ENCODE measurements around the gene FANCC. TPM values are rescaled to one million over a fixed set of nuclear protein-coding genes. Genes with fewer than 3 reads are reported as not detected.

The FANCC gene
- total RNA-seq, 1 donor from 2014 or later = 29.2 TPM

DNA sequence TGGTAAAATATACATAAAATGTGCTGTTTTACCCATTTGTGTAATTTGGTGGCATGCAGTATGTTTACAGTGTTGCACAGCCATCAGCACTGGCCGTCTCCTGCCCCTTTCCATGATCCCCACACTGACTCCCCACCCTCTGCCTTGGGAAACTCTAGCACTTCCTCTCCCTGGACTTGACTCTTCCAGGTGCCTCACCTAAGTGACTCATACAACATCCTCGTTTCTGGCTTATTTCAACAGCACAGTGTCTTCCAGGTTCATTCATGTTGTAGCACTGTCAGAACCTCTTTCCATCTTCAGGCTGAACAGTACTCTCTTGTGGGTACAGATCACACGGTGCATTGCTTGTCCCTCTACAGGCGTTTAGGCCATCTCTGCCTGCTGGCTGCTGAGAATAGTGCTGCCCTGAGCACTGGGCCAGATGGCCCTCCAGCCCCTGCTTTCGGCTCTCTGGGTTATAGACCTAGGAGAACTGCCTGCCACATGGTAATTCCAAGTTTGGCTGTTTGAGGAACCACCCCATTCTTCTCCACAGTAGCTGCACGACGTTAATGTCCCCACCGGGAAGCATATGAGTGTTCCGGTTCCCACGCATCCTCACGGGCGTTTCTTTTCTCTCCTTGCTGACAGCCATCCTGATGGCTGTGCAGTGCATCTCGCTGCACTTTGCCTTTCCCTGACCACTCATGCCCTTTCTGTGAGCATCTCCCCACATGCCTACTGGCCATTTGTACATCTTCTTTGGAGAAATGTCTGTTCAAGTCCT is 211.8 kb downstream of the FANCC start:
- no peak for ATAC-seq

GRCh38 chr9:95104980-95105379 is 212.5 kb downstream of the FANCC start:
- ATAC-seq (no peak), DNase-seq (ENCODE audit: low spot score) (no peak)

More for the DNA sequence above, 211.8 kb downstream of the FANCC start:
- DNase-seq (ENCODE audit: low spot score) = no peak

- DNase-seq (ENCODE audit: low spot score) (no peak), ATAC-seq (peak; percentile 8)
Observed at GRCh38 chr9:95104581-95104960, 212.9 kb downstream of the FANCC start.

DNA sequence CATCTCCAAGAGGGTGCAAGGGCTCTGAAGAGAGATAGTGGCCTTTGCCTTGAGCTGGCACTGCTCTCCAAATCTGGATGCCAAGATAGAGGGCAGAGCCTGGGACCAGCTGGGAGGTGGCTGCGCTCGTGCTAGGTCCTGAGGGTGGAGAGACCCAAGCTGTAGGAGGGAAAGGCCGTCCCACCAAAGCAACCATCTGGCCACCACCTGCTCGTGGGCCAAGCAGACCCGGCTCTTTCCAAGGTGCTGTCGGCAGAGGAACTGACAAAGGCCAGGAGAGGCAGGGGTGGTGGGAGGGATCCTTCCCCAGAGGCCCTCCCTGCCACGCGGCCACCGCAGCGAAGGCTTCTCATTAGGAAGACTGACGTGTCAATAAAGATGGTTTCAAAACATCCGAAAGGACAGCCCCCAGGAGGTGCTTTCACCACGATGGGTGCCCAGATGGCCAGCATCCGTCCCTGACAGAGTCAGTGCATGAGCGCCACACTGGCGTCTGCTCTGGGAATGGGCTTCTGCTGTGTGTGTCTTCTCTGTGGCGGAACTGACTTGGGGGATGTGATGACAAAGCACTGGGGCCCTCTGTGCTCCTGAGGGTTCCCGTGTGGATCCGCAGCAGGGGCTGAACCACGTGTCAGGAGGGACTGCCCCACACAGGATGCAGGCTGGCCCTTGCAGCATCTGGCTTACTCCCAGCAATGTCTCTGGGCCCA is 213.5 kb downstream of the FANCC start:
- ATAC-seq (peak; percentile 40), DNase-seq (ENCODE audit: low spot score) (no peak)

- DNase-seq (ENCODE audit: low spot score) (no peak), ATAC-seq (peak; percentile 45)
Observed at GRCh38 chr9:95103281-95103771, 214.2 kb downstream of the FANCC start.

GRCh38 chr9:95102572-95102971 is 214.9 kb downstream of the FANCC start:
- ATAC-seq (no peak), DNase-seq (ENCODE audit: low spot score) (no peak)

DNA sequence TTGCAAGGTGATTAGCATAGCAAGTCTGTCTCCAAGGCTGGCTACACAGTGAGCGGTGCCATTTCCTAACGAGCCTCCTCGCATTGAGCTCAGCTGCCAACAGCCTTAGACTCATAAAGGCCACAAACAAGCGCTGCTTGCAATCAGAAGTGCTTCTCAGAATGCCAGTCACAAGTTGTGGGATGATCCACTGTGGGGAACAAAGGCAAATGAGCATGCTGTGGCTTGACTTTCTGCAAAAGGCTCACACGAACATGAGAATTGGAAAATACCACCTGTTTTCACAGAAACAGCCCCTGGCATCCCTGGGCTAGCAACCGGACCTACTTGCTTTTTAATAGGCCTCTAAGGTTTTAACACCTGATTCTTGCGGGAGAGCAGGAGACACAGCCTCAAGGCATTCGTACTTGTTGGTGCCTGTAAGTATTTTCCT is 215.5 kb downstream of the FANCC start:
- DNase-seq (ENCODE audit: low spot score) (no peak), ATAC-seq (no peak)

GRCh38 chr9:95101326-95101725 is 216.2 kb downstream of the FANCC start:
- no peak for ATAC-seq
- no peak for DNase-seq (ENCODE audit: low spot score)

GRCh38 chr9:95100071-95100627 is 217.4 kb downstream of the FANCC start:
- DNase-seq (ENCODE audit: low spot score) (no peak), ATAC-seq (no peak)

DNA sequence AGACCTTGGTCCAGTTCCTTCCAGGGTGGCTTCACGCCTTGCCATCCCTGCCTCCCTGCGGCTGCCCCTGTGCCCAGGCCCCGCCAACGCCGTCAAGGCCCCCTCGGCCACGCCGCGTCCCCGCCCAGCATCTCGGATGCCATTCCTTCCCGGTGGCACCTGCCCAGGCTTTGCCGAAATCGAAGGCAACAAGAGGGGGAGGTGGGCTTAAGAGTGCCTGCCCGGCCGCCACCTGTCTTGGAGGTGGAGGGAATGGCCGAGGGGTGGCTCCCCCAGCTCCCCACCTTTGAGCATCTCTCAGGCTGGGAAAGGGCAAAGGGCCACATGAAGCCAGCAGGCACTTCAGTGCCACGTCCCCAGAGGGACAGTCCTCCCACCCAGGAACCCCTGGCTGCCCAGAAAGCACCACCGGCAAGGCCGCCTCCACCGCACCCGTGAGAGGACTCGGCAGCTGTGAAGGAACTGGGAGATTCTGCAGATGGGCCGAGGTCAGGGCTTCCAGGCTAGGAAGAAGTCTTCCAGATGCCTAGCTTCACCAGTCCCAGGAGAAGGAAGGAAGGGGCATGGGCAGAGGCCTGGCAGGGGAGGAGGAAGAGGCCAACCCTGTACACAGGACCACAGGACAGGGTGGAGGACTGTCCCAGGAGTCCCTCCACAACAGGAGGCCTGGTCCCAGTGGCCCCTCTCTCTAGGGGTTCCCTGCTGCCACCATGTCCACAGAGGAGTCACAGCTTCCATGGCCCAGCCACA is 218.0 kb downstream of the FANCC start:
- ATAC-seq (no peak), DNase-seq (ENCODE audit: low spot score) (no peak)

DNA sequence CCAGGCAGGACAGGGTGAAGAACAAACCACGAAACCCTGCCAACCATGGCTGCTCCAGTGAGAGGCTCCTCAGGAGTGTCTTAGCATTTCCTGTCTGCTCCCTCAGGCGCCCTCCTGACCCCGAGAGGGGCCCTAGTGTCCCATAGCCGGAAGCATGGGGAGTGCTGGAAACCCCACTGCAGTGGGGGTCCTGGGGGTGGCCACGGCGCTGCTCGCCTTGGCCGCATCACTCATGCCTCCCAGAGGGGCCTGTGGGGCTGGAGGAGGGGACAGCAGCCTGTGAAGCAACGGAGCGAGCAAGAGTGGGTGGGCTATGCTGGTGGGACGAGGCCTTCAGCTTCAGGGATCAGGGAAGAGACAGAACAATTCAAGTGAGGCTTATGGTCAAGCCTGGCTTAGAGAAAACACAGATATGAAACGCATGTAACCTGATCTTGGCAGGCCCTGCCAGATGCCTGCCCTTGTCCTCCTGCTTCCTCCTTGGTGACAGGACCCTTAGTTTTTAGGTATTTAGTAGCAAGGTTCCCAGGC is 219.1 kb downstream of the FANCC start:
- ATAC-seq (no peak), DNase-seq (ENCODE audit: low spot score) (no peak)

DNA sequence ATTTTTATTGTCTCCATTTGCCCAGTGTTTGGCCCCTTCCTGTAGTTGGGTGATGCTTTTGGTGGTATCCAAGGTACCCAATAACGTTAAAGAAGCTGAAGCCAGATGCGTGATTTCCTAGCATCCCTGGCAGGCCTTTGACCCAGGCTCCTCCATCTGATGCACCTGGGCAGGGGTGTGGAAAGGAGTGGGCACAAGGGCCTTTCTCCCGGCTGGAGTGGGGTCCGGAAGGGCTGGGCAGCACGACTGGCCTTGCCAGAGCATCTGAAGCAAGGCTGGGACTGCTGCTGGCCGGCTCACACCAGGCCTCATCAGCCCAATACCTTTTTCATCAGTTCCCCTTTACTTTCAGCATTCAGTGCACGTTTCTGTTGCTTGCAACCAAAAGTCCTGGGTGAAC is 220.2 kb downstream of the FANCC start:
- ATAC-seq (no peak), DNase-seq (ENCODE audit: low spot score) (no peak)

DNA sequence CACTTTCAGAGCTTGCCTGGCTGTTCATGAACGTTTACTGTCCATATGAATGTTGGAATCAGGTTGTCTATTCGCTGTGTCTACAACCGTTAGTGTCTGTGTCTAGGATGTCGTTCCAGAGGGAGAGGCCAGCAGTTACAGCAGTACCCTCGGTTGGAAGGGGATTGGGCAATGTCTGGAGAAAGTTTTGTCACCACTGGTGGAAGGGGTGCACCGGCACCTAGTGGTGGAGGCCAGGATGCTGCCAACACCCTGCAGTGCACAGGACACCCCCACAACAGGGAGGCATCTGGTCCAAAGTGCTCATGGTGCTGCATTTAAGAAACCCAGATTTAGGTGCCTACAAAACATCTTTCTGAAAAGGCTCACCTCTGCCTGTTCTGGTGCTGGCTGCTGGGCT is 220.7 kb downstream of the FANCC start:
- DNase-seq (ENCODE audit: low spot score) (no peak), ATAC-seq (peak; percentile 72)

GRCh38 chr9:95096381-95096780 is 221.1 kb downstream of the FANCC start:
- ATAC-seq (peak; percentile 40), DNase-seq (ENCODE audit: low spot score) (no peak)

DNA sequence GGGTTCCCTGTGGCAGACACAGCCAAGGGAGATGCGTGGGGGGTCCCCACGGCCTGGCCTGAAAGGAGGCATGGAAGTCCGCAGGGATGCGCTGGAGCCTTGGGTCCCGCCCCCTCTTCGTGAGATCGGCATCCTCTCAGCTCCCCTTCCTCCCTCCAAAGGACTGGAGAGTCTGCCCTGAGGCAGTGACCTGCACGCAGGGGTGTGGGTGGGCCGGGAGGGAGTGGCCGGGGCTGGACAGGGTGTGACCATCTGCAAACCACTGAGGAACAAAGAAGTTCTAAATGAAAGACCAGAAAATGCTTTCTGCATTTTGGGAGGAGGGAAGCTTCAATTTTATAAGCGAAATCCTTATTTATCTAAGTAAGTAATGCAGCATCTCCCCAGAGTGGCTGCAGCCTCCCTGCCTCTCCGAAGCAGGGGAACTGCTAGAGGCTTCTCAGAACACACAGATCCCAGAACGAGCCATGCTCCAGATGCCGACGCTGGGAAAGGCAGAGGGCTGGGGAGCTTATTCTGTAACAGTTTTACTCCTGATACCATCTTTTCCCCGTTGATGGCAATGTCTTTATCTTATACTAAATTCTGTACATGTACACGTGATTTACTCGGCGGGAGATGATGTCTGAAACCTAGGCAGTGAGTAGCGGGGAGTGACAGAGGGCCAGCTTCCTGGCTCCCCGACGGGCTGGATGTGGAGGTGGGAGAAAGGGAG is 221.7 kb downstream of the FANCC start:
- no peak for DNase-seq (ENCODE audit: low spot score)

GRCh38 chr9:95094002-95094401 is 223.5 kb downstream of the FANCC start:
- DNase-seq (ENCODE audit: low spot score) (no peak), ATAC-seq (no peak)

More for the DNA sequence above, 221.7 kb downstream of the FANCC start:
- ATAC-seq = no peak

DNA sequence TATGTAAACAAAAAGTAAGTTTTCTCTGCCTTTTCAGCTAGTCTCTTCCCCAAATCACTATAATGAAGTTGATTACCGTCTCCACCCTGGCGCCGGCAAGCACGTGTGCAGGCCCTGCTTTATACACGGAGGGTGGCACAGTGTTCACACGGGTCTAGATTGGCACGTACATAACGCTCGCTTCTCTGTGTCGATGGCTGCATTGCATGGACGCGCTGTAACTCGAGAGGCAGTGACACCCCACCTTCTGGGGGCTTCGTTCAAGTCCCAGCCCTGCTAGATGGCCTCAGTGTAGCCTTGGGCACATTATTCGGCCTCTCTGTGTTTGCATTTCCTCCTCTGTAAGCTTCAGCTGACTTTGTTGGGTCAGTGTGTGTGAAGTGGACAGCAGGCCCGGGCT is 223.9 kb downstream of the FANCC start:
- ATAC-seq = no peak

DNA sequence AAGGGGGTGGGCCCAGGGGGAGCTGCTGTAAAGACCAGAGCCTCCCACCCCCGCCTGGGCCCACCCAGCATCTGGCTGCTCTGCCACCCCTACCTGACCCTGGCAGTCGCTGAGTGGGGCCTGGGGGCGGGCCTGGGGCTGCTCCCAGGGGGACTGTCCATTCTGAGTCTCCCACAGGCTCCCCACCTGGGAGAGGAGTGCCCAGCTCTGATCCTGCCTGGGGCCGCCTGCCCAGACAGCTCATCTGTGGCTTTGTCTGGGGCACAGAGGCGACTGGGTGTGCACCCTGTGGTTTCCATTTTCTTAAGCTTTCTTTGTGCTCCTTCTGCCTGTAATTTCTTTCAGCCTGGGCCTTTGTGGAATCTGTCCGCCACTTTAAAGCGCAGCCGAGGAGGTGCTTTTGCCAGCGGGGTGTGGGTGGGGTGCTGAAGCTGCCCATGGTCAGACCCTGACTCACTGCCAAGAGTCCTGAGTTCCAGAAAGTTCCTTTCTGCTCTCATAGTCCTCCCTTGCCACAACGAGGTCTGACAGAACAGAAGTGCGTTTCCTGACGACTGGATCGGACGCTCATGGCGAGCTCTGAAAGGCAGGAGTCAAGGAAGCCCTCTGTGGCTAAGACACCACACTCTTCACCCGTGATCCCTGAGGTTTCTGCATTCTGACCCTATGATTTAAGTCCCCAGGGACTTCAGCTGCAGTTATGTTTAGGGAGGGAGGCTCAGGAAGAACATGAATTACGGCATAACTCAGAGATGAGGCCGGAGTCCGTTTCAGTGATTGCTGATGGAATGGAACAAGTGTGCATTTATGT is 225.0 kb downstream of the FANCC start:
- DNase-seq (ENCODE audit: low spot score) (no peak), ATAC-seq (no peak)

More for the DNA sequence above, 223.9 kb downstream of the FANCC start:
- no peak for DNase-seq (ENCODE audit: low spot score)

DNA sequence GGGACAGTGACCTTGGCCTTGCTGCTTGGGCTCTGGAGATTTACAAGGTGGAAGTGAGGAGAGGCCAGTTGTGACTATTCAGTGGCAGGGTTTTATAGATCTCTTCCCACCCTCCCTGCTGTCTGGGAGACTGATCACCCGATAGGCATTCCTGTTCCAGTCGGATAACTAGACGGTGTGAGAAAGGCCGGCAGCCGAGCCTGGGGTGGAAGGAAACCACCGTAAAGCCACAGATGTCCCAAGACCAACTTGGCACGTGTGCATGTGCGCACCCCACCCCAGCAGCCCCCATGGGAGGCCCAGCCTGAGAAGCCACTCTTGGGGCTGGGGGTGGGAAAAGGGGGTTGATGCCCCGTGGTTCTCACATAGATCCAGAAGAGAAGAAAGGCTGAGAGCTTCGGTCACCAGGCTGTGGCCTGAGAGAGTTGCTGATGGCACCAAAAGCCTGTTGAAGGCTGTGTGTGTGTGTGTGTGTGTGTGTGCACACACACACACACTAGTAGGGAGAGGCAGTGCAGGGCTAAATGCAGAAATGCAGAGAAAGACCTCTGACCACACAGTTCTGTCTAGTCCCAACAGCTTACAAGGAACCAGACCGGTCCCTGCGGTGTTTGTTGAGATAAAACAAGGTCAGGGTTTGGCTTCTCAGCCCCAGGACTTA is 225.8 kb downstream of the FANCC start:
- ATAC-seq = no peak
- no peak for DNase-seq (ENCODE audit: low spot score)

Measured in left lobe of liver (tissue), 2 donors.